ENCODE data around the gene KDM8. TPM values are rescaled to one million over a fixed set of nuclear protein-coding genes. Genes with fewer than 3 reads are reported as not detected.
A peak's percentile ranks its signal among the peaks of the same experiment; 100 is the strongest.

KDM8 gene
- total and polyA plus RNA-seq, 9 of the 15 experiments (the other 6 are each of a cell fraction or from before 2014, with no cell fraction given) = 0.61 to 9.1 (median 5.4) TPM

- TF ChIP-seq ZNF668 (CRISPR knock-in tag; IDR thresholded peaks at IDR 0.05) (no peak), GMEB1 (CRISPR knock-in tag; IDR thresholded peaks at IDR 0.05) (no peak), ZNF77 (CRISPR knock-in tag; IDR thresholded peaks at IDR 0.05) (no peak), ZNF644 (tag; IDR thresholded peaks at IDR 0.05; ENCODE audit: low read depth) (no peak), ZBTB7A (IDR thresholded peaks at IDR 0.05; ENCODE audit: borderline replicate concordance, control insufficient read depth, low read depth, low read length) (no peak), TAF7 (tag; IDR thresholded peaks at IDR 0.05) (peak; percentile 76), DPF2 (IDR thresholded peaks at IDR 0.05) (no peak), LARP7 (IDR thresholded peaks at IDR 0.05) (no peak), NCOA4 (IDR thresholded peaks at IDR 0.05; ENCODE audit: partially characterized antibody) (peak; percentile 99), ZBTB34 (CRISPR knock-in tag; IDR thresholded peaks at IDR 0.05) (no peak), ZNF780A (CRISPR knock-in tag; IDR thresholded peaks at IDR 0.05) (no peak), NFATC3 (IDR thresholded peaks at IDR 0.05) (no peak), TCFL5 (CRISPR knock-in tag; conservative IDR thresholded peaks at IDR 0.05) (no peak), ARID3B (CRISPR knock-in tag; IDR thresholded peaks at IDR 0.05; ENCODE audit: borderline replicate concordance) (no peak), ZBTB17 (CRISPR knock-in tag; IDR thresholded peaks at IDR 0.05) (peak; percentile 100), HMGXB4 (CRISPR knock-in tag; IDR thresholded peaks at IDR 0.05) (no peak; the same call in 1 of the 2 replicates), PHF21A (IDR thresholded peaks at IDR 0.05; ENCODE audit: borderline replicate concordance, low read depth) (no peak), SRSF1 (IDR thresholded peaks at IDR 0.05; ENCODE audit: low read depth, low read length) (no peak), OTX1 (CRISPR knock-in tag; IDR thresholded peaks at IDR 0.05) (no peak), GTF2A2 (tag; IDR thresholded peaks at IDR 0.05) (no peak), HNRNPLL (IDR thresholded peaks at IDR 0.05; ENCODE audit: low read depth, low read length, poor library complexity, severe bottlenecking) (peak; percentile 73), TBL1XR1 (IDR thresholded peaks at IDR 0.05; ENCODE audit: low read length in 2 of 2) (no peak)
Measured at GRCh38 chr16:27203507-27204311, at the start of gene KDM8 (continued).

Measured in K562 (cell line).